Cardiac muscle cell (in vitro differentiated cells and primary cell): ENCODE measurements around the gene XPNPEP2. TPM values are rescaled to one million over a fixed set of nuclear protein-coding genes. Genes with fewer than 3 reads are reported as not detected.
A peak's percentile ranks its signal among the peaks of the same experiment; 100 is the strongest.
"Not testable (repeated sequence)": the region's sequence is repeated elsewhere in the genome, so short reads cannot be mapped to it uniquely, and the experiment has no call there.

Source experiments
- DNase-seq, 2 donors: peaks; one replicate each; pipeline versions ENCODE4 v3.0.0 to v3.0.0-alpha.2; 2010 to 2017; ENCODE audit warnings: low read depth in 1 of 2, low spot score in 1 of 2
- H3K27ac ChIP-seq: fragments of 200-600 bp; sonication (generic); 2 replicates; pipeline ENCODE4 v1.5.1; 2016
- H3K27me3 ChIP-seq: fragments of 200-600 bp; sonication (generic); 2 replicates; pipeline ENCODE4 v1.6.0; 2016; ENCODE audit warnings: control low read depth
- H3K36me3 ChIP-seq: fragments of 200-600 bp; sonication (generic); 2 replicates; pipeline ENCODE4 v1.5.1; 2016; ENCODE audit warnings: control low read depth
- H3K4me1 ChIP-seq: fragments of 200-600 bp; sonication (generic); 2 replicates; pipeline ENCODE4 v1.8.1; 2017; ENCODE audit warnings: low read depth, mild to moderate bottlenecking, mixed run types
- H3K4me3 ChIP-seq: fragments of 200-600 bp; sonication (generic); 2 replicates; pipeline ENCODE4 v1.5.1; 2016; ENCODE audit warnings: mild to moderate bottlenecking
- H3K9me3 ChIP-seq: fragments of 200-600 bp; sonication (generic); 2 replicates; pipeline ENCODE4 v1.5.1; 2017; ENCODE audit warnings: low read depth, mild to moderate bottlenecking, control low read depth
- polyA plus RNA-seq: library from polyadenylated mRNA; unstranded; fragments of >200 nt; fragmentation: Nextera tagmentation; extraction: Ambion mirVana; gene quantifications from 2 replicates; pipeline ENCODE4 v1.2.1, GENCODE V29; 2016
- total RNA-seq: library from RNA; depleted of rRNA; stranded (reverse); fragments of >200 nt; gene quantifications from 2 replicates; pipeline ENCODE4 v1.2.3, GENCODE V29; 2016
- TF ChIP-seq, protein P1 (sequence below): IDR thresholded peaks from 2 replicates; pipeline ENCODE4 v1.5.1; 2012; ENCODE audit warnings: low read depth, mild to moderate bottlenecking, low read length

XPNPEP2 gene
- total and polyA plus RNA-seq, 2 experiments from 2014 or later, result not detected

DNA sequence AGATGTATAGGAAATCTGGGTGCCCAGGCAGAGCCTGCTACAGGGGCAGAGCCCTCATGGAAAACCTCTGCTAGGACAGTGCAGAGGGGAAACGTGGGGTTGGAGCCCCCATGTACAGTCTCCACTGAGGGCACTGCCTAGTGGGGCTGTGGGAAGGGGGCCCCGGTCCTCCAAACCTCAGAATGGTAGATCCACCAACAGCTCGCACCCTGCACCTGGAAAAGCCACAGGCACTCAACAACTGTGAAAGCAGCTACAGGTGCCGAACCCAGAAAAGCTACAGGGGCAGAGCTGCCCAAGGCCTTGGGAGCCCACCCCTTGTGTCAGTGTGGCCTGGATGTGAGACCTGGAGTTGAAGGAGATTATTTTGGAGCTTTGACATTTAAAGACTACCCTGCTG lies 5.4 kb upstream of the XPNPEP2 start:
- no peaks in the 10 kb centered on the region for H3K27me3 ChIP-seq
- no peak overlapping the region for H3K27ac ChIP-seq
- TF ChIP-seq, protein P1, sequence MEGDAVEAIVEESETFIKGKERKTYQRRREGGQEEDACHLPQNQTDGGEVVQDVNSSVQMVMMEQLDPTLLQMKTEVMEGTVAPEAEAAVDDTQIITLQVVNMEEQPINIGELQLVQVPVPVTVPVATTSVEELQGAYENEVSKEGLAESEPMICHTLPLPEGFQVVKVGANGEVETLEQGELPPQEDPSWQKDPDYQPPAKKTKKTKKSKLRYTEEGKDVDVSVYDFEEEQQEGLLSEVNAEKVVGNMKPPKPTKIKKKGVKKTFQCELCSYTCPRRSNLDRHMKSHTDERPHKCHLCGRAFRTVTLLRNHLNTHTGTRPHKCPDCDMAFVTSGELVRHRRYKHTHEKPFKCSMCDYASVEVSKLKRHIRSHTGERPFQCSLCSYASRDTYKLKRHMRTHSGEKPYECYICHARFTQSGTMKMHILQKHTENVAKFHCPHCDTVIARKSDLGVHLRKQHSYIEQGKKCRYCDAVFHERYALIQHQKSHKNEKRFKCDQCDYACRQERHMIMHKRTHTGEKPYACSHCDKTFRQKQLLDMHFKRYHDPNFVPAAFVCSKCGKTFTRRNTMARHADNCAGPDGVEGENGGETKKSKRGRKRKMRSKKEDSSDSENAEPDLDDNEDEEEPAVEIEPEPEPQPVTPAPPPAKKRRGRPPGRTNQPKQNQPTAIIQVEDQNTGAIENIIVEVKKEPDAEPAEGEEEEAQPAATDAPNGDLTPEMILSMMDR, result no peak
- no peak for DNase-seq
- H3K4me3 ChIP-seq, result no peak overlapping the region
- no peaks in the 10 kb centered on the region for H3K9me3 ChIP-seq
- no peaks in the 10 kb centered on the region for H3K4me1 ChIP-seq
- H3K36me3 ChIP-seq, result no peaks in the 10 kb centered on the region

DNA sequence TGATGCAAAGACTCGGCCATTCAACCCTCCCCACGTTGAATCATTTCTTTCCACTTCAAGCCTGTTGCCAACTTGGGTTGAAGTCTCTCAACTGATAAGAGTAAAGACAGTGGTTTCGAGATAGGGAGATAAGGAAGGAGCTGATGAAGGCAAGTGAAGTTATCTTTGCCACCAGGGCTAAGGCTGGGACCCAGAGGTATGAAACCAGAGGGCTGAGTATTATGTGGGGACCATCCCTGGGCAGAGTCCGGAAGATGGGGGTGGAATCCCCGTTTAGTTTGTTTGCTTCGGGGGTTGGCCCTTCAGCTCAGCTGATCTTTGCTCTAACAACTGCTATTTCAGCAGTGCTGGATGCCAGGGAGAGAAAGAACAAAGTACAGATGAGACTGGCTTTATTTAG lies 2.3 kb upstream of the XPNPEP2 start:
- H3K9me3 ChIP-seq, result no peaks in the 10 kb centered on the region
- no peak for DNase-seq
- no peak overlapping the region for H3K4me3 ChIP-seq
- TF ChIP-seq, protein P1, result no peak
- no peak overlapping the region for H3K27ac ChIP-seq
- no peaks in the 10 kb centered on the region for H3K4me1 ChIP-seq
- no peaks in the 10 kb centered on the region for H3K27me3 ChIP-seq
- no peaks in the 10 kb centered on the region for H3K36me3 ChIP-seq

DNA sequence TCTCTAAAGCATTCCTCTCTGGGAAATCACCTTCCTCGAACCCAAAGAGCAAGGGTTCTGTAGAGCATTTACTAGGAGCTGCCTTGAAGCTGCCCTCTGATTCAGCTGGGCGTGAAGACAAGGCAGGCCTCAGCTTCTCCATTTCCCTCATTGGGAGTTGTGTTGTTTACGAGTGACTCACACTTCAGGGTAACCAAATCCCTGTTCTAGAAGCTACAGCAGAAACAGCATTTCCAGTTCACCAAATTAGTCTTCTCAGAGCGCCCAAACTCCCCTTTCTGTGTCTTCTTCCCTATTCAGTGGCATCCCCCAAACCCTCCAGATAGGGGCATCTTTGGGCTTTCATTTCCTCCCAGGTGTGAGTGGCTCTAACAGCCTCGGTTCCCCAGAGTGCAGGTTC lies 863 bp upstream of the XPNPEP2 start:
- H3K9me3 ChIP-seq, result no peaks in the 10 kb centered on the region
- TF ChIP-seq, protein P1, result no peak
- H3K27ac ChIP-seq, result no peak overlapping the region
- peak in 1 of 2 donors; percentile 44 for DNase-seq
- no peaks in the 10 kb centered on the region for H3K36me3 ChIP-seq
- no peak overlapping the region for H3K4me3 ChIP-seq
- H3K27me3 ChIP-seq, result no peaks in the 10 kb centered on the region
- no peaks in the 10 kb centered on the region for H3K4me1 ChIP-seq

GRCh38 chrX:129739578-129739977 lies 799 bp downstream of the XPNPEP2 start:
- peak in 1 of 2 donors; percentile 32 for DNase-seq
- H3K9me3 ChIP-seq, result no peaks in the 10 kb centered on the region
- H3K27me3 ChIP-seq, result no peaks in the 10 kb centered on the region
- no peak overlapping the region for H3K27ac ChIP-seq
- H3K4me3 ChIP-seq, result no peak overlapping the region
- H3K36me3 ChIP-seq, result no peaks in the 10 kb centered on the region
- TF ChIP-seq, protein P1, result no peak
- H3K4me1 ChIP-seq, result no peaks in the 10 kb centered on the region

DNA sequence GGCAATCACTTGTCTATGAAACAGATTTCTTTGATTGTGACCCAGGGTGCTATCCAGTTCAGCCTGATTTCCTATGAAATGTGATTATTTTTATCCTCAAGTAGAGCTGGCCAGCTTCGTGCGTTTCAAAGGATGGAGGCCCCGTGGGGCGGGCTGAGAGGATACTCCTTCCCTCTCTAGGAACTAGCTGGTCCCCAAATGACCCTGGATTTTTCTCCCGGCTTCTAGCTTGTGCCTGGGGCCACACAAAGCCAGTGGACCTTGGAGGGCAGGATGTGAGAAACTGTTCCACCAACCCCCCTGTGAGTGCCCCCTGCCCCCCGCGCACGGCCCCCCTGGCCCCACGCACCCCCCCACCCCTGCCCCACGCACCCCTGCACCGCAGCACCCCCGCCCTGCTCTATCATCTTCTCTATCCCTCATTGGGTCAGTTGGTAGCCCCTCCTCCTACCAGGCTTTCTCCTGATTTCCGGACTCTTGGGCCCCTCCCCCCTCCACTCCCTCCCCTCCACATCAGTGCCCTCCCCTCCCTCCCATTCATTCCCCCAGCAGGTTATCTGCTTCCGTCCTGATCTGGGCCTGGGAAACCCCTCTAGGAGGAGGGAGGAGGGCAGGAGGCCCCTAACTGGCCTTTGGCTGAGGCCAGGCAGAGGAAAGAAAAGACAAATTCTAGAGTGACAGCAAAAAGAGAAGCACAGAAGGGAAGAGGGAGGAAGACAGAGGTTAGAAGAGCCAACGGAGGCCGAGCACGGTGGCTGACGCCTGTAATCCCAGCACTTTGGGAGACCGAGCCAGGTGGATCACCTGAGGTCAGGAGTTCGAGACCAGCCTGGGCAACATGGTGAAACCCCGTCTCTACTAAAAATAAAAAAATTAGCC lies 3.3 kb downstream of the XPNPEP2 start:
- Histone ChIP-seq H3K27ac (no peak overlapping the region), H3K4me3 (no peak overlapping the region), H3K9me3 (no peaks in the 10 kb centered on the region), H3K27me3 (no peaks in the 10 kb centered on the region), H3K4me1 (no peaks in the 10 kb centered on the region), H3K36me3 (no peaks in the 10 kb centered on the region)
- TF ChIP-seq, protein P1, result no peak
- peak; percentile 10 to 26 for DNase-seq

DNA sequence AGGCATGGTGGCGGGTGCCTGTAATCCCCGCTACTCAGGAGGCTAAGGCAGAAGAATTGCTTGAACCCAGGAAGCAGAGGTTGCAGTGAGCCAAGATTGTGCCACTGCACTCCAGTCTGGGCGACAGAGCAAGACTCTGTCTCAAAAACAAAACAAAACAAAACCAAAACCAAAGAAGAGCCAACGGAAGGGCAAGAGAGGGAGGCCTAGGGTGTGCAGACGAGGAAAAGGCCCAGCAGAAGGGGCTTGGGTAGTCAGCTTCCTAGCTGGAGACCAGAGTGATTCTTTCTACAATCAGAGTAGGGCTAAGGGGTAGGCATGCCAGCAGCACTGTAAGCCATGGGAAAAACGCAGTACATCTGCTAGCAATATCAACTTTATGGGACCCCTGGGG lies 4.0 kb downstream of the XPNPEP2 start:
- H3K27me3 ChIP-seq, H3K36me3 ChIP-seq, H3K9me3 ChIP-seq, DNase-seq, H3K27ac ChIP-seq, H3K4me1 ChIP-seq, H3K4me3 ChIP-seq: not testable (repeated sequence)
